H1 (cell line): ENCODE results near the gene TMPRSS3. TPM values are rescaled to one million over a fixed set of nuclear protein-coding genes. Genes with fewer than 3 reads are reported as not detected.

ENCODE experiments used
- CTCF ChIA-PET: fragments of 300-600 bp; sonication (Branson Sonifier 250); formaldehyde crosslinking; loops from one replicate; lab custom pipeline; 2021; ENCODE audit not compliant: partially characterized antibody; lab: Charles Lee
- POLR2A ChIA-PET: fragments of 300-600 bp; sonication (Branson Sonifier 250); formaldehyde crosslinking; loops from one replicate; lab custom pipeline; 2021; ENCODE audit warnings: inconsistent platforms; ENCODE audit not compliant: partially characterized antibody; lab: Charles Lee
- DNase-seq, 2 experiments: peaks; one replicate each; pipeline versions ENCODE4 v3.0.0 to v3.0.0-alpha.2; 2010 to 2022; ENCODE audit warnings: low spot score in 2 of 2, low read depth in 1 of 2, mixed read lengths in 1 of 2
- FAIRE-seq: peaks from 2 replicates; lab custom pipeline; 2011; peaks lifted over from hg19 to GRCh38; lab: Jason Lieb, UNC
- H2AFZ ChIP-seq: 2 replicates; pipeline ENCODE4 v1.8.1; 2012; ENCODE audit warnings: low read length, inconsistent platforms
- H2AK5ac ChIP-seq: 2 replicates; pipeline ENCODE4 v1.6.1; 2013; ENCODE audit warnings: low read depth, low read length
- H2BK120ac ChIP-seq: replicated peaks from 2 replicates; pipeline ENCODE3; 2013; ENCODE audit warnings: low read depth, low read length, inconsistent platforms
- H2BK12ac ChIP-seq: 2 replicates; pipeline ENCODE4 v1.6.1; 2013; ENCODE audit warnings: low read depth, low read length
- H2BK15ac ChIP-seq: 2 replicates; pipeline ENCODE4 v1.6.1; 2013; ENCODE audit warnings: low read length
- H2BK20ac ChIP-seq: 2 replicates; pipeline ENCODE4 v1.6.1; 2013; ENCODE audit warnings: low read length
- H2BK5ac ChIP-seq: 2 replicates; pipeline ENCODE4 v1.6.1; 2013; ENCODE audit warnings: low read depth, low read length
- H3K14ac ChIP-seq: 2 replicates; pipeline ENCODE4 v1.6.1; 2013; ENCODE audit warnings: inconsistent platforms; ENCODE audit not compliant: insufficient read length
- H3K18ac ChIP-seq: 2 replicates; pipeline ENCODE4 v1.6.1; 2013; ENCODE audit warnings: low read length; ENCODE audit errors: extremely low read depth
- H3K23ac ChIP-seq: 2 replicates; pipeline ENCODE4 v1.6.1; 2013; ENCODE audit warnings: inconsistent platforms; ENCODE audit not compliant: insufficient read length
- H3K23me2 ChIP-seq: 2 replicates; pipeline ENCODE4 v1.6.1; 2013; ENCODE audit warnings: low read depth, low read length
- H3K27ac ChIP-seq: 2 replicates; pipeline ENCODE4 v1.6.1; 2011; ENCODE audit warnings: low read depth, low read length, inconsistent platforms
- H3K27me3 ChIP-seq, 4 experiments: replicated peaks in 1 of 4; 1 replicate in 1 of 4; 2 replicates in 3 of 4; pipeline versions ENCODE4 v1.6.1 to v1.8.1; 2011 to 2013; ENCODE audit warnings: low read length in 3 of 4, mild to moderate bottlenecking in 3 of 4, inconsistent platforms in 2 of 4, mixed read lengths in 2 of 4, moderate library complexity in 1 of 4; ENCODE audit not compliant: control insufficient read depth in 3 of 4, insufficient read depth in 3 of 4; ENCODE audit errors: extremely low read depth in 1 of 4
- H3K36me3 ChIP-seq, 4 experiments: 2 replicates each; pipeline versions ENCODE4 v1.6.1 to v1.8.1; 2011 to 2013; ENCODE audit warnings: mild to moderate bottlenecking in 4 of 4, low read length in 3 of 4, moderate library complexity in 2 of 4, control low read depth in 1 of 4, inconsistent platforms in 1 of 4; ENCODE audit not compliant: insufficient read depth in 4 of 4, control insufficient read depth in 2 of 4
- H3K4ac ChIP-seq: replicated peaks from 2 replicates; pipeline ENCODE3; 2013; ENCODE audit warnings: low read length, low read depth, mixed read lengths, inconsistent platforms; ENCODE audit not compliant: insufficient read length
- H3K4me1 ChIP-seq, 4 experiments: replicated peaks in 1 of 4; 1 replicate in 1 of 4; 2 replicates in 3 of 4; pipeline versions ENCODE4 v1.6.1 to v1.8.1; 2011 to 2013; ENCODE audit warnings: low read length in 3 of 4, inconsistent platforms in 2 of 4, mixed read lengths in 1 of 4; ENCODE audit not compliant: insufficient read depth in 4 of 4, control insufficient read depth in 3 of 4
- H3K4me2 ChIP-seq, 2 experiments: 2 replicates each; pipeline versions ENCODE4 v1.6.1 to v1.8.1; 2011 to 2013; ENCODE audit warnings: low read depth in 2 of 2, low read length in 2 of 2, control low read depth in 1 of 2, inconsistent platforms in 1 of 2, mild to moderate bottlenecking in 1 of 2; ENCODE audit not compliant: insufficient read depth in 1 of 2
- H3K4me3 ChIP-seq, 4 experiments: fragments of 200-600, 300-600 bp in 1 of 4; sonication (generic), shearing (Covaris generic), sonication (Bioruptor Twin) in 1 of 4; 2 replicates each; pipeline versions ENCODE4 v1.5.1 to v1.8.1; 2011 to 2016; ENCODE audit warnings: low read length in 4 of 4, low read depth in 3 of 4, control low read depth in 2 of 4, inconsistent platforms in 2 of 4, mild to moderate bottlenecking in 2 of 4, mixed read lengths in 1 of 4, moderate library complexity in 1 of 4; ENCODE audit not compliant: insufficient read depth in 2 of 4; ENCODE audit errors: extremely low read depth in 1 of 4
- H3K56ac ChIP-seq: replicated peaks from 2 replicates; pipeline ENCODE3; 2013; ENCODE audit warnings: low read depth, mild to moderate bottlenecking, mixed read lengths, low read length, inconsistent platforms; ENCODE audit not compliant: insufficient read length
- H3K79me1 ChIP-seq: 2 replicates; pipeline ENCODE4 v1.6.1; 2013; ENCODE audit warnings: low read depth, low read length, control low read depth
- H3K79me2 ChIP-seq, 2 experiments: 2 replicates each; pipeline versions ENCODE4 v1.6.1 to v1.8.1; 2012 to 2013; ENCODE audit warnings: low read length in 2 of 2, mild to moderate bottlenecking in 2 of 2, inconsistent platforms in 1 of 2; ENCODE audit not compliant: insufficient read depth in 2 of 2, control insufficient read depth in 1 of 2
- H3K9ac ChIP-seq, 4 experiments: replicated peaks in 1 of 4; 1 replicate in 1 of 4; 2 replicates in 3 of 4; pipeline versions ENCODE4 v1.6.1 to v1.8.1; 2011 to 2013; ENCODE audit warnings: low read depth in 3 of 4, low read length in 3 of 4, control low read depth in 2 of 4, mild to moderate bottlenecking in 2 of 4, moderate library complexity in 2 of 4, inconsistent platforms in 1 of 4; ENCODE audit errors: extremely low read depth in 1 of 4
- H3K9me3 ChIP-seq, 2 experiments: 2 replicates each; pipeline versions ENCODE4 v1.6.1 to v1.8.1; 2012 to 2013; ENCODE audit warnings: mild to moderate bottlenecking in 2 of 2, moderate library complexity in 2 of 2, control low read depth in 1 of 2, inconsistent platforms in 1 of 2, low read depth in 1 of 2, low read length in 1 of 2, mixed read lengths in 1 of 2; ENCODE audit not compliant: insufficient read depth in 2 of 2
- H4K20me1 ChIP-seq, 2 experiments: replicated peaks in 1 of 2; 2 replicates each; pipeline versions ENCODE3 to v1.8.1; 2011 to 2013; ENCODE audit warnings: inconsistent platforms in 2 of 2, low read length in 2 of 2, mild to moderate bottlenecking in 1 of 2; ENCODE audit not compliant: insufficient read depth in 2 of 2, control insufficient read depth in 1 of 2
- H4K5ac ChIP-seq: 2 replicates; pipeline ENCODE4 v1.6.1; 2013; ENCODE audit warnings: low read length, low read depth, mixed read lengths, inconsistent platforms; ENCODE audit not compliant: insufficient read length
- H4K8ac ChIP-seq: 2 replicates; pipeline ENCODE4 v1.8.0; 2013; ENCODE audit warnings: mild to moderate bottlenecking, moderate library complexity, low read length, inconsistent platforms; ENCODE audit not compliant: insufficient read depth; ENCODE audit errors: extremely low read depth
- H4K91ac ChIP-seq: replicated peaks from 2 replicates; pipeline ENCODE3; 2013; ENCODE audit warnings: low read length, mixed read lengths, inconsistent platforms; ENCODE audit not compliant: insufficient read length
- BACH1 ChIP-seq: IDR thresholded peaks from 2 replicates; pipeline ENCODE4 v1.6.1; 2012; ENCODE audit warnings: low read length, improper control_type of control experiment
- BCL11A ChIP-seq, 2 experiments: IDR thresholded peaks; one replicate each; pipeline ENCODE4 v1.6.1; 2011; ENCODE audit warnings: low read depth in 2 of 2, low read length in 2 of 2, mild to moderate bottlenecking in 2 of 2
- CHD2 ChIP-seq: IDR thresholded peaks from 2 replicates; pipeline ENCODE4 v1.6.1; 2012; ENCODE audit warnings: low read length, improper control_type of control experiment
- KDM1A ChIP-seq: fragments of 200-600, 300-600 bp; sonication (generic); IDR thresholded peaks from 2 replicates; pipeline ENCODE4 v1.7.1; 2016; ENCODE audit warnings: mild to moderate bottlenecking, low read length, borderline replicate concordance
- NANOG ChIP-seq: IDR thresholded peaks from 2 replicates; pipeline ENCODE4 v1.6.1; 2011; ENCODE audit warnings: low read length, low read depth, mild to moderate bottlenecking, inconsistent platforms; ENCODE audit not compliant: insufficient read depth, poor library complexity, severe bottlenecking
- TCF12 ChIP-seq: IDR thresholded peaks from 2 replicates; pipeline ENCODE4 v1.6.1; 2011; ENCODE audit warnings: low read depth, mild to moderate bottlenecking, low read length
- USF2 ChIP-seq: IDR thresholded peaks from 2 replicates; pipeline ENCODE4 v1.6.1; 2011; ENCODE audit warnings: low read length, improper control_type of control experiment
- WGBS, 2 experiments: shearing (Covaris generic) in 1 of 2; methylation state at CpG; one replicate each; pipeline versions ENCODE4 v1.1.6 to v1.1.7; 2013 to 2015; ENCODE audit warnings: low lambda C conversion rate in 2 of 2, mixed read lengths in 2 of 2, inconsistent platforms in 1 of 2, low coverage in 1 of 2, missing lambda C conversion rate in 1 of 2; ENCODE audit not compliant: insufficient replicate concordance in 2 of 2, insufficient coverage in 1 of 2, insufficient read length in 1 of 2; ENCODE audit errors: extremely low coverage in 1 of 2, missing lambda C conversion rate in 1 of 2; 5-methylcytosine and 5-hydroxymethylcytosine counted together
- polyA plus RNA-seq, 7 experiments: library from polyadenylated mRNA; depleted of rRNA in 3 of 7; stranded (reverse) in 5 of 7; unstranded in 2 of 7; fragments of >200 nt in 5 of 7; fragments of 200-250 nt in 2 of 7; gene quantifications; 1 replicate in 5 of 7; 2 replicates in 1 of 7; 4 replicates in 1 of 7; pipeline versions ENCODE4 v1.2.1 to v1.2.3, GENCODE V29; 2011 to 2013; ENCODE audit warnings: missing spikeins in 2 of 7, mixed read lengths in 2 of 7
- total RNA-seq: library from RNA; stranded (reverse); fragmentation: NEBNext Ultra II Directional; extraction: Animal tissue kit (Norgen Biotek cat#: 25700); gene quantifications from 2 replicates; pipeline ENCODE4 v1.2.1, GENCODE V29; 2021
- TF ChIP-seq, protein P1 (sequence below): IDR thresholded peaks from 2 replicates; pipeline ENCODE4 v1.6.1; 2012; ENCODE audit warnings: inconsistent platforms

TMPRSS3 gene
- total and polyA plus RNA-seq, 2 of the 8 experiments (the other 6 are each of a cell fraction or from before 2014, with no cell fraction given): 0.38 TPM; not detected in 1

DNA sequence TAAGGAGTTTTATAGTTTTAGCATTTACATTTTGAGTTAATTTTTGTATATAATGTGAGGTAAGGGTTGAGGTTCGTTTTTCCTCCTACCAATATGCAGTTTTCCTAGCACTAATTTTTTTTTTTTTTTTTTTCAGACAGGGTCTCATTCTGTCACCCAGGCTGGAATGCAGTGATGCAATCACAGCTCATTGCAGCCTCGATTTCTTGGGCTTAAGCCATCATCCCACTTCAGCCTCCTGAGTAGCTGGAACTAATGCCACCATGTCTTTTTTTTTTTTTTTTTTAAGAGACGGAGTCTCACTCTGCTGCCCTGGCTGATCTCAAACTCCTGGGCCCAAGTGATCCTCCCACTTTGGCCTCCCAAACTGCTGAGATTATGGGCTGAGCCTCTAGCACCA, 5.3 kb upstream of the TMPRSS3 start:
- Histone ChIP-seq H4K20me1 (no peaks in the 10 kb centered on the region), H2BK5ac (no peak overlapping the region), H3K79me2 (no peaks in the 10 kb centered on the region), H3K4me3 (no peak overlapping the region), H3K9me3 (peaks cover 3 to 7% of the 10 kb centered on the region in 2 experiments; a peak in 2 of 4 replicates), H3K18ac (no peak overlapping the region), H4K8ac (no peak overlapping the region), H3K27me3 (no peaks in the 10 kb centered on the region), H3K79me1 (no peaks in the 10 kb centered on the region), H3K36me3 (no peaks in the 10 kb centered on the region), H2BK12ac (no peak overlapping the region), H3K56ac (no peak overlapping the region), H2AK5ac (no peak overlapping the region), H3K9ac (no peak overlapping the region), H3K27ac (no peak overlapping the region), H2BK15ac (no peak overlapping the region), H4K5ac (no peak overlapping the region), H2BK120ac (no peak overlapping the region), H2BK20ac (no peak overlapping the region), H4K91ac (no peak overlapping the region), H3K4me2 (no peak overlapping the region), H2AFZ (no peak overlapping the region), H3K4me1 (peaks cover 0 to 4% (median 0%) of the 10 kb centered on the region in 4 experiments; a peak in 1 of 7 replicates), H3K23ac (no peak overlapping the region), H3K14ac (no peak overlapping the region), H3K4ac (no peak overlapping the region), H3K23me2 (no peaks in the 10 kb centered on the region)
- WGBS, 2 experiments: 88% methylated on average over 3 of the region's 3 CpGs; no CpG with 5 or more reads in 1 of the 2 experiments
- CTCF ChIA-PET: interaction anchor here (0.8 to 1.1 kb wide), 2 partner anchors 9 to 133 kb away, joined by 3 read pairs; no protein-coding TSS in a partner anchor
- DNase-seq: no peak
- FAIRE-seq: no peak
- TF ChIP-seq, protein P1, sequence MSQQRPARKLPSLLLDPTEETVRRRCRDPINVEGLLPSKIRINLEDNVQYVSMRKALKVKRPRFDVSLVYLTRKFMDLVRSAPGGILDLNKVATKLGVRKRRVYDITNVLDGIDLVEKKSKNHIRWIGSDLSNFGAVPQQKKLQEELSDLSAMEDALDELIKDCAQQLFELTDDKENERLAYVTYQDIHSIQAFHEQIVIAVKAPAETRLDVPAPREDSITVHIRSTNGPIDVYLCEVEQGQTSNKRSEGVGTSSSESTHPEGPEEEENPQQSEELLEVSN: no peak
- TF ChIP-seq CHD2: no peak
- no peak for TF ChIP-seq USF2
- no peak for TF ChIP-seq KDM1A
- TF ChIP-seq NANOG: no peak
- no peak for TF ChIP-seq BACH1
- no peak for TF ChIP-seq TCF12
- no peak for TF ChIP-seq BCL11A (IDR thresholded peaks at IDR 0.05; ENCODE audit: low read depth in 2 of 2, low read length in 2 of 2)
- POLR2A ChIA-PET: no interaction called here
